ENCODE data around the gene NPAS3.
A peak's percentile ranks its signal among the peaks of the same experiment; 100 is the strongest.

NPAS3 gene

GRCh38 chr14:33774723-33775470 lies 836.2 kb downstream of the NPAS3 start:
- no peak for DNase-seq (ENCODE audit: low read depth in 2 of 3, low spot score in 2 of 3)

- DNase-seq (ENCODE audit: low read depth in 2 of 3, low spot score in 2 of 3) = no peak
These were observed 838.2 kb downstream of the NPAS3 start for GRCh38 chr14:33776871-33777270.

- no peak for DNase-seq (ENCODE audit: low read depth in 2 of 3, low spot score in 2 of 3)
These were observed 839.0 kb downstream of the NPAS3 start for GRCh38 chr14:33777681-33778080.

GRCh38 chr14:33780035-33780434 lies 841.4 kb downstream of the NPAS3 start:
- no peak for DNase-seq (ENCODE audit: low read depth in 2 of 3, low spot score in 2 of 3)

- no peak for DNase-seq (ENCODE audit: low read depth in 2 of 3, low spot score in 2 of 3)
These were observed 842.6 kb downstream of the NPAS3 start for GRCh38 chr14:33781236-33781635.

- DNase-seq (ENCODE audit: low read depth in 2 of 3, low spot score in 2 of 3) = no peak
These were observed 844.2 kb downstream of the NPAS3 start for GRCh38 chr14:33782923-33783322.

GRCh38 chr14:33786091-33786825 lies 847.6 kb downstream of the NPAS3 start:
- DNase-seq (ENCODE audit: low read depth in 2 of 3, low spot score in 2 of 3) = no peak

- DNase-seq (ENCODE audit: low read depth in 2 of 3, low spot score in 2 of 3) = no peak
These were observed 849.5 kb downstream of the NPAS3 start for GRCh38 chr14:33788161-33788560.

- DNase-seq (ENCODE audit: low read depth in 2 of 3, low spot score in 2 of 3) = no peak
These were observed 852.3 kb downstream of the NPAS3 start for GRCh38 chr14:33790996-33791395.

- DNase-seq (ENCODE audit: low read depth in 2 of 3, low spot score in 2 of 3) = no peak
These were observed 853.5 kb downstream of the NPAS3 start for GRCh38 chr14:33792009-33792719.

GRCh38 chr14:33792720-33793368 lies 854.2 kb downstream of the NPAS3 start:
- peak; percentile 17 to 56 (median 45) for DNase-seq (ENCODE audit: low read depth in 2 of 3, low spot score in 2 of 3)

GRCh38 chr14:33793398-33794110 lies 854.9 kb downstream of the NPAS3 start:
- no peak for DNase-seq (ENCODE audit: low read depth in 2 of 3, low spot score in 2 of 3)

- DNase-seq (ENCODE audit: low read depth in 2 of 3, low spot score in 2 of 3) = no peak
These were observed 856.2 kb downstream of the NPAS3 start for GRCh38 chr14:33794791-33795305.

- no peak for DNase-seq (ENCODE audit: low read depth in 2 of 3, low spot score in 2 of 3)
These were observed 857.7 kb downstream of the NPAS3 start for GRCh38 chr14:33796356-33796755.

GRCh38 chr14:33799705-33800570 lies 861.3 kb downstream of the NPAS3 start:
- no peak for DNase-seq (ENCODE audit: low read depth in 2 of 3, low spot score in 2 of 3)

GRCh38 chr14:33800735-33801163 lies 862.1 kb downstream of the NPAS3 start:
- DNase-seq (ENCODE audit: low read depth in 2 of 3, low spot score in 2 of 3) = no peak

- DNase-seq (ENCODE audit: low read depth in 2 of 3, low spot score in 2 of 3) = no peak
These were observed 864.1 kb downstream of the NPAS3 start for GRCh38 chr14:33802737-33803136.

- DNase-seq (ENCODE audit: low read depth in 2 of 3, low spot score in 2 of 3) = no peak
These were observed 866.9 kb downstream of the NPAS3 start for GRCh38 chr14:33805593-33805992.

- DNase-seq (ENCODE audit: low read depth in 2 of 3, low spot score in 2 of 3) = no peak
These were observed 868.2 kb downstream of the NPAS3 start for GRCh38 chr14:33806905-33807304.

GRCh38 chr14:33808187-33808586 lies 869.5 kb downstream of the NPAS3 start:
- no peak for DNase-seq (ENCODE audit: low read depth in 2 of 3, low spot score in 2 of 3)

Measured in activated CD8-positive, alpha-beta memory T cell treated with anti-CD3 and anti-CD28 coated beads for 48 hours (primary cell).